ENCODE data around the gene CPED1.

The CPED1 gene

GRCh38 chr7:121137580-121137979, 149.1 kb downstream of the CPED1 start:
- TF ChIP-seq CTCF (conservative IDR thresholded peaks at IDR 0.05) (no peak), ZFX (IDR thresholded peaks at IDR 0.05) (no peak)
- H3K27ac ChIP-seq: no peak overlapping the region

GRCh38 chr7:121138262-121138933, 149.9 kb downstream of the CPED1 start:
- no peak overlapping the region for H3K27ac ChIP-seq

DNA sequence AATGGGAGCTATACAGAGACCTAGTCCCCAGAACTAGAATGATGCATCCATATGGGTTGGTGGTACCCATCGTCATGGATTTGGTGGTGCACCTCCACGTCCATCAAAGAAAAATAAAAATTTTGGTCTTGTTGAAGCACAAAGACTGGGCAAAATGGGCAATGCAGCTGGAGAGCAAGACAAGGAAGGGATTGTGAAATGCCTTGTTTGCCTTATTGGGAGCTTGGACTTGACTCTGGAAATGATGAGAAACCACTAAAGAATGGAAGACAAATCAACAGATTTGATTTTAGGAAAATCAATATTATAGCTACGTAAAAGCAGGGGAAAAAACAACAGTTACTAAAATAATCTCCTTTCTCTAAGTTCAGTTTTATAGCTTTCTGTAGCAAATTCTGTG, 150.9 kb downstream of the CPED1 start:
- no peak overlapping the region for H3K27ac ChIP-seq
- no peak for TF ChIP-seq CTCF (conservative IDR thresholded peaks at IDR 0.05)
- TF ChIP-seq ZFX (IDR thresholded peaks at IDR 0.05): no peak

More at GRCh38 chr7:121138262-121138933, 149.9 kb downstream of the CPED1 start:
- no peak for TF ChIP-seq ZFX (IDR thresholded peaks at IDR 0.05)
- TF ChIP-seq CTCF (conservative IDR thresholded peaks at IDR 0.05): no peak

GRCh38 chr7:121140790-121141189, 152.3 kb downstream of the CPED1 start:
- no peak overlapping the region for H3K27ac ChIP-seq
- TF ChIP-seq ZFX (IDR thresholded peaks at IDR 0.05) (no peak), CTCF (conservative IDR thresholded peaks at IDR 0.05) (no peak)

DNA sequence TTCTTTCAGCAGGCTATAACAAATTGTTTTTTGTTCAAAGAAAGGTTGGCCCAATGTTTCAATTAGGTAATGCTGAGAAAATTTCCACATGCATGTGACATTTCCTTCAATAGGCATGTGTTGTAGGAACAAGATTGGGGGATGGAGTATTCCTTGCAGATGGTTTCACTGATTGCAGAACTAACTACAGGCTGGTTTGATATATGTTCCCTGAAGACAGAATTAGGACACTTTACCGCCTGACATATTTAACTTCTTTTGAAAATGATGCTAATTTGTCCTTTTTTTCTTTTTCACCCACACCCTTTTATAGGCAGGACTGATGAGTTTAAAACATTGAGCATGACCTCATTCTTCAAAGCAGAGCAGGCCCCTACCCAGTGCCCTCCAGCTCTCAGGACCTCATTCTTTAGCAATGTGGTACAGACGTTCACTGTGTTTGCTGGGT, 163.3 kb downstream of the CPED1 start:
- TF ChIP-seq ZFX (IDR thresholded peaks at IDR 0.05): no peak
- TF ChIP-seq CTCF (conservative IDR thresholded peaks at IDR 0.05): no peak
- H3K27ac ChIP-seq: no peak overlapping the region

GRCh38 chr7:121153411-121153810, 164.9 kb downstream of the CPED1 start:
- TF ChIP-seq CTCF (conservative IDR thresholded peaks at IDR 0.05): no peak
- no peak for TF ChIP-seq ZFX (IDR thresholded peaks at IDR 0.05)
- H3K27ac ChIP-seq: no peak overlapping the region

DNA sequence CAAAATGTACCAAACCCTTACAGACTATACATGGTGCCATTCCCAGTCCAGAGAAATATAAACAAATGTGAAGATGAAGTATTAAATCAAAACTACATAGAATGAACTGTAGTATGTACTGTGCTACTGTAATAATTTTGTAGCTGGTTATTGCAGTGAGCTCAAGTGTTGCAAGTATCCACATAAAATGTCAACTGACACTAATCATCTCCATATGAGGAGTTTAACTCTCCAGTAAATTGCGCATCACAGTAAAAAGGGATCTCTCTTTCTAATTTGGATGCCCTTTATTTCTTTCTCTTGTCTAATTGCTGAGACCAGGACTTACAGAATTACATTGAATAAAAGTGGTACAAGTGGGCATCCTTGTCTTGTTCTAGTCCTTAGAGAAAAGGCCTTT, 165.5 kb downstream of the CPED1 start:
- TF ChIP-seq ZFX (IDR thresholded peaks at IDR 0.05) (no peak), CTCF (conservative IDR thresholded peaks at IDR 0.05) (no peak)
- H3K27ac ChIP-seq: no peak overlapping the region

Measured in C4-2B (cell line).